ENCODE measurements around the gene ZNF513. TPM values are rescaled to one million over a fixed set of nuclear protein-coding genes. Genes with fewer than 3 reads are reported as not detected.
"Not testable (repeated sequence)": the region's sequence is repeated elsewhere in the genome, so short reads cannot be mapped to it uniquely, and the experiment has no call there.

The ZNF513 gene, protein sequence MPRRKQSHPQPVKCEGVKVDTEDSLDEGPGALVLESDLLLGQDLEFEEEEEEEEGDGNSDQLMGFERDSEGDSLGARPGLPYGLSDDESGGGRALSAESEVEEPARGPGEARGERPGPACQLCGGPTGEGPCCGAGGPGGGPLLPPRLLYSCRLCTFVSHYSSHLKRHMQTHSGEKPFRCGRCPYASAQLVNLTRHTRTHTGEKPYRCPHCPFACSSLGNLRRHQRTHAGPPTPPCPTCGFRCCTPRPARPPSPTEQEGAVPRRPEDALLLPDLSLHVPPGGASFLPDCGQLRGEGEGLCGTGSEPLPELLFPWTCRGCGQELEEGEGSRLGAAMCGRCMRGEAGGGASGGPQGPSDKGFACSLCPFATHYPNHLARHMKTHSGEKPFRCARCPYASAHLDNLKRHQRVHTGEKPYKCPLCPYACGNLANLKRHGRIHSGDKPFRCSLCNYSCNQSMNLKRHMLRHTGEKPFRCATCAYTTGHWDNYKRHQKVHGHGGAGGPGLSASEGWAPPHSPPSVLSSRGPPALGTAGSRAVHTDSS
- total RNA-seq: 7.1 and 9.5 TPM in 2 replicates

DNA sequence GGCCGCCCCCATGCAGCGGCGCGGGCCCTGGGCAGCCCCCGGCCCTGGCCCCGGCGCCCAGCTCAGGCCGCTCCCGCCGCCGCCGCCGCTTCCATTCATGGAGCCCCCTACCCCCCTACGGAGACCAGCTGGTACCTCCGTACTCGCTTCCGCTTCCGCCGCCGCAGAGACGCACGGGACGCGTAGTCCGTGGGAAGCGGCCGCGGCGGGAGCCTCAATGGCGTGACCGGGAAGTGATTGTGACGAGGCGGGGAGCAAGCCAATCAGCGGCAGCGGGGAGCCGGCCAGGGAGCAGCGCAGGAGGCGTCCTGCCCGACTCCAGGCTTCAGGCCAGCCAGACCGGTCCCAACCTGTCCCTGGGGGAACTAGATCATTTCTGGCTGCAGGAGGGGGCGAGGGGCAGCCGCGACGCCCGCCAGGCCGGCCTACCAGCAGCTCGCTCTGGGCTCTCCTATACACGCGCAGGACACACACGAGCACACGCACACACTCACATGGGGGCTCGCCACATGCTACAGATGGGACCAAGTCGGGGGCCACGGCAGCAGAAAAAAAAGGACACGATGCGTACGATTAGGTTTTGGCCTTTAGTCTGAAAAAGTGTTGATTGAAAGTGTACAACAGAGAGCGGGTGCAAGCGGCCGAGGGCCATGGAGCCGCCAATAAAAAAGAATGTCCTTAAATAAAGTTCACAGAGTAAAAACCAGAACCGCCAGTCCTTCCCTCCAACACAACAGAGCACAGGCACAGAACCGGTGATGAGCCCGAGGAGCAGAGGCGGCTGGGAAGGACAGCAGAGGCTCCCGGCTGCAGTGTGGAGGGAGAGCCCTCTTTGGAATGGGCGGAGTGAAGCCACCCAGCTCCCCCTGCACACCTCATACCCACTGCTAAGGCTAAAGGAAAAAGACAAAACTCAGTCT, at the start of gene ZNF513:
TSS of gene ZNF513 (minus strand) at position 109 of the 920 bp plus-strand sequence. CDS start 208 bp downstream, outside the sequence.
- DNase-seq (ENCODE audit: low read depth) (peak; percentile 92), FAIRE-seq (peak; percentile 68)
- TF ChIP-seq, protein P1, sequence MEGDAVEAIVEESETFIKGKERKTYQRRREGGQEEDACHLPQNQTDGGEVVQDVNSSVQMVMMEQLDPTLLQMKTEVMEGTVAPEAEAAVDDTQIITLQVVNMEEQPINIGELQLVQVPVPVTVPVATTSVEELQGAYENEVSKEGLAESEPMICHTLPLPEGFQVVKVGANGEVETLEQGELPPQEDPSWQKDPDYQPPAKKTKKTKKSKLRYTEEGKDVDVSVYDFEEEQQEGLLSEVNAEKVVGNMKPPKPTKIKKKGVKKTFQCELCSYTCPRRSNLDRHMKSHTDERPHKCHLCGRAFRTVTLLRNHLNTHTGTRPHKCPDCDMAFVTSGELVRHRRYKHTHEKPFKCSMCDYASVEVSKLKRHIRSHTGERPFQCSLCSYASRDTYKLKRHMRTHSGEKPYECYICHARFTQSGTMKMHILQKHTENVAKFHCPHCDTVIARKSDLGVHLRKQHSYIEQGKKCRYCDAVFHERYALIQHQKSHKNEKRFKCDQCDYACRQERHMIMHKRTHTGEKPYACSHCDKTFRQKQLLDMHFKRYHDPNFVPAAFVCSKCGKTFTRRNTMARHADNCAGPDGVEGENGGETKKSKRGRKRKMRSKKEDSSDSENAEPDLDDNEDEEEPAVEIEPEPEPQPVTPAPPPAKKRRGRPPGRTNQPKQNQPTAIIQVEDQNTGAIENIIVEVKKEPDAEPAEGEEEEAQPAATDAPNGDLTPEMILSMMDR (IDR thresholded peaks at IDR 0.05; ENCODE audit: insufficient read depth, low read length, severe bottlenecking): no peak
- H3K27me3 ChIP-seq (ENCODE audit: control insufficient read depth, insufficient read depth, low read length): no peaks in the 10 kb centered on the region
- H3K36me3 ChIP-seq (ENCODE audit: control insufficient read depth, insufficient read depth, low read length): peaks cover 28% of the 10 kb centered on the region
- peak within 1 kb of the TSS; percentile 84 for H3K4me3 ChIP-seq (ENCODE audit: low read depth, low read length)

DNA sequence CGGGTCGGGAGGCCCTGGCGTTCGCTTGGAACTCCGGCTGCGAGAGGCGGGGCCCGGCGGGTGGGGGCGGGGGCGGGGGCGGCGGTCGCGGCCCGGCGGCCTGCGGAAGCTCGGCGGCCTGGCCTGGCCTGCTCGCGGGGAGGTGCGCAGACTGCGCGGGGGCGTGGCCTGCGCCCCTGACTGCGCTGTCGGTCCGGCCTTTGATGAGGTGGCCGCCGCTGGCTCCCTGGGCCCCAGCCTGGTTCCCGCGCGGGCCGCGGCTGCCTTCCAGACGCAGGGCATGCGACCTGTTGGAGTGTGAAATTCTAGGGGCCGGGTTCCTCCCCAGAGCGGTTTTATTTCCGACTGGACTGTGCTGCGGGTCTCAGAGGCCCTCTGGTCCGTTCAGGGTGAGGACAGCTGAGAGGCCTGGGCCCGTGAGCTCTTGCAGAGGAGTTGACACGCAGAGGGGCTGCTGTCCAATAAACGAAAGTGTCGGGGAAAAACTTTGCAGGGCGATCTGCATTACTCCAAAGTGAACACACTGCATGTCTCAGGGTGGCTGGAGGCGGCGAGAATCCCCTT, 48.5 kb upstream of the ZNF513 start:
- H3K36me3 ChIP-seq (ENCODE audit: control insufficient read depth, insufficient read depth, low read length): peaks cover 5% of the 10 kb centered on the region
- TF ChIP-seq, protein P1 (IDR thresholded peaks at IDR 0.05; ENCODE audit: insufficient read depth, low read length, severe bottlenecking): no peak
- FAIRE-seq: no peak
- no peaks in the 10 kb centered on the region for H3K27me3 ChIP-seq (ENCODE audit: control insufficient read depth, insufficient read depth, low read length)
- DNase-seq (ENCODE audit: low read depth): peak; percentile 72
- peak overlapping the region; percentile 97 for H3K4me3 ChIP-seq (ENCODE audit: low read depth, low read length)

DNA sequence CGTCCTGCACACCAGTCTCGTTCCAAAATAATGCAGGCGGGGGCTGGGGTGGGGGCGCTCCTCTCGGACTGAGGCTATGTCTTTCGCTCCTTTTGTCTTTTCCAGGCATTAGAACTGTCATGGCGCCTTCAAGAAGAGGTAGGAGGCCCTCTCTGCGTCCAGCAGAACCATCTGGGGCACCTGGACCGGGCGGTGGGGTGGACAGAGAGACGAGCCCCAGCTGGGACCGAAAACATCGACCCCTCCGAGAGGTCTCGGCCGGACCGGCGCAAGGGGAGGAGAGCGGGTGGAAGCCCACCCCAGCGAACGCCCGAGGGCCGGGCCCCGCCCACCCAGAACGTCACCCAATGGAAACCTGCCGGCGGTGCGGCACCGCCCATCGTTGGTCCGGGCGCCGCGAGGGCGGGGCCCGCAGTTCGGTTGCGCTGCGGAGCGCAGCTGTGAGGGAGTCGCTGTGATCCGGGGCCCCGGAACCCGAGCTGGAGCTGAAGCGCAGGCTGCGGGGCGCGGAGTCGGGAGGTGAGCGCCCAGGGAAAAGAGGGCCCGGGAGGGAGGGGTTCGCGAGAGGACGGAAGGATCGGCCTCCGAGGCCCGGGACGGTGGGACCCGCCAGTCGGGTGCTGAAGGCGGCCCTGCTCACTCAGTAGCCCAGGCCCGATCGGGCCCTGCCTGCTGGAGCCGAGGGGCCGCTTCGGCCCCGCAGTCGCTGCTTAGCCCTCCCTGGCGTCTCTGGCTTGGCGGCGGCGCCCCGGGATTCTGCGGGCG, 47.9 kb upstream of the ZNF513 start, which contains the start of gene NRBP1:
TSS of gene NRBP1 (plus strand) at position 419 of the 765 bp plus-strand sequence. CDS start 4,643 bp downstream, outside the sequence.
- FAIRE-seq (no peak), DNase-seq (ENCODE audit: low read depth) (peak; percentile 66)
- Histone ChIP-seq H3K4me3 (ENCODE audit: low read depth, low read length) (peak within 1 kb of the TSS; percentile 97), H3K27me3 (ENCODE audit: control insufficient read depth, insufficient read depth, low read length) (no peaks in the 10 kb centered on the region), H3K36me3 (ENCODE audit: control insufficient read depth, insufficient read depth, low read length) (peaks cover 5% of the 10 kb centered on the region)
- TF ChIP-seq, protein P1 (IDR thresholded peaks at IDR 0.05; ENCODE audit: insufficient read depth, low read length, severe bottlenecking): no peak

DNA sequence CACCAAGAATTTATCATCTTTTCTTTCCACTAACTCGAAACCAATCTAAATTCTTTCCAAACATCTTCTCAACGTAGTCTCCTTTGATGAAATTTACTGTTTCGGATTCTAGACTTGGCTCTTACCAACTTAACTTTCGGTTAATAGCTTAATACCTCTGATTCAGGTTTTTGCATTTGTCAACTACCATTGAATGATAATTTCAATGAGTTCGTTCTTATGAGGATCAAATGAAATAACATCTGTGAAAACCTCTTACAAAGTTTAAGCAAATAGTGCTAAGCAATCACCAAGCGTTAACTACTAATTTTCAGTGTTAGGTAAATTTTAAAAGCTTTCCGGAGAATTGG, 47.3 kb upstream of the ZNF513 start:
- FAIRE-seq (no peak), DNase-seq (ENCODE audit: low read depth) (no peak)
- Histone ChIP-seq H3K4me3 (ENCODE audit: low read depth, low read length) (peak overlapping the region; percentile 97), H3K36me3 (ENCODE audit: control insufficient read depth, insufficient read depth, low read length) (peaks cover 2% of the 10 kb centered on the region), H3K27me3 (ENCODE audit: control insufficient read depth, insufficient read depth, low read length) (no peaks in the 10 kb centered on the region)
- TF ChIP-seq, protein P1 (IDR thresholded peaks at IDR 0.05; ENCODE audit: insufficient read depth, low read length, severe bottlenecking): no peak

DNA sequence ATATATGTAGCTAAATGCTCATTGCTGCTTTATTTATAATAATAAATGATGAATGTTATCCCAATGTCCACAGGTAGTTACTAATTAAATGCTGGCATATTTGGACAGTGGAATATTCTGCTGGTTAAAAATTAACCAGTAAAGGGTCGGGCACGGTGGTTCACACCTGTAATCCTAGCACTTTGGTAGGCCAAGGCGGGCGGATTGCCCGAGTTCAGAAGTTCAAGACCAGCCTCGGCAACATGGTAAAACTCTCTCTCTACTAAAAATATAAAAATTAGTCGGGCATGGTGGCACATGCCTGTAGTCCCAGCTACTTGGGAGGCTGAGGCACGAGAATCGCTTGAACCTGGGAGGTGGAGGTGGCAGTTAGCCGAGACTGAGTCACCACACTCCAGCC, 44.5 kb upstream of the ZNF513 start:
- not testable (repeated sequence) for DNase-seq (ENCODE audit: low read depth); FAIRE-seq; H3K27me3 ChIP-seq (ENCODE audit: control insufficient read depth, insufficient read depth, low read length); H3K36me3 ChIP-seq (ENCODE audit: control insufficient read depth, insufficient read depth, low read length); H3K4me3 ChIP-seq (ENCODE audit: low read depth, low read length)
